ENCODE measurements around the gene LCE6A. TPM values are rescaled to one million over a fixed set of nuclear protein-coding genes. Genes with fewer than 3 reads are reported as not detected.

LCE6A gene
- total and polyA plus RNA-seq, 3 donors from 2014 or later, result not detected

DNA sequence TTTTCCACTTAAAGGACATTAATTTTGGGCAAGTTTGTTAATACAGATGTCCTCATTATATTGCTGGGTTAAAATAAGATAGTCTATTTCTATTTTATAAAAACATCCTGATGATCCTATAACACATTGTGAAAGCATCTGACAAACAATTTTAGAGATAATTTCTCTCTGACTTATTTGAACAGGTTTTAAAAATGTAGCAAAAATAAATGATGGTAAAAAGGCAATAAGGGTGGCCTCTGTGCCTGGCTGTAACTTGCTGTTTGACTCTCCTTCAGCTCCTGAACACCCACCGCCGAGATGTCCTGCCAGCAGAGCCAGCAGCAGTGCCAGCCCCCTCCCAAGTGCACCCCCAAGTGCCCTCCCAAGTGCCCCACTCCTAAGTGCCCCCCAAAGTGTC is 15.5 kb upstream of the LCE6A start, which contains the start of gene LCE1A:
LCE1A (plus strand) TSS at position 301 of the 400 bp plus-strand sequence; CDS start at position 301, 0 bp downstream.
- H3K36me3 ChIP-seq (ENCODE audit: low read depth, missing control alignments), result no peaks in the 10 kb centered on the region
- no peaks in the 10 kb centered on the region for H3K9me3 ChIP-seq
- H3K4me1 ChIP-seq, result no peaks in the 10 kb centered on the region
- no peak within 1 kb of the TSS for H3K27ac ChIP-seq
- no peaks in the 10 kb centered on the region for H3K27me3 ChIP-seq
- H3K4me3 ChIP-seq, result no peak within 1 kb of the TSS
- WGBS, 2 donors, result 79 to 90% methylated on average over 2 of the region's 2 CpGs
- intact Hi-C loops (cut with DNase I; ENCODE audit: low total_unique reads), result no loop called here
- TF ChIP-seq POLR2A (IDR thresholded peaks at IDR 0.05), result no peak
- DNase-seq, result no peak

GRCh38 chr1:152836870-152837269 is 5.8 kb upstream of the LCE6A start:
- intact Hi-C loops (cut with DNase I; ENCODE audit: low total_unique reads), result no loop called here
- TF ChIP-seq CTCF (IDR thresholded peaks at IDR 0.05) (no peak), POLR2A (IDR thresholded peaks at IDR 0.05) (no peak)
- H3K9me3 ChIP-seq, result no peaks in the 10 kb centered on the region

DNA sequence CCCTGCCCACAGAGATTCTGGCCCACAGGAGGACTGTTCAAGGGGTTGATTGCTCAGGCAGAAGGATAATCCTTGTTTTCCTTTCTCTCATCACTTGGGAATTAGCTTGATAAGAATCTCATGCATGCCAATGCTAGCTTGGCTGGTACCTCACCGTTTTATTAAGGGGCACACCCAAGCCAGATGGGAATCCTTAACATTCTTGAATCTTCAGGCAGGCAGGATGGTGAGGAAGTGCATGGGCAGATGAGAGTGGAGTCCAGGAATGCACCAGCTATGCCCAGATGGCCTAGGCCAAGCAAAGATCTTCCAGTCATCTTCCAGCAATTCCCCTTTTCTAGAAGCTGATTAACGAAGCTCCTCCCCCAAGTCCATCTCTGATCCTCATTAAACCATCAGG is 13.0 kb downstream of the LCE6A start:
- Histone ChIP-seq H3K4me1 (no peaks in the 10 kb centered on the region), H3K36me3 (ENCODE audit: low read depth, missing control alignments) (no peaks in the 10 kb centered on the region), H3K4me3 (no peak overlapping the region), H3K9me3 (no peaks in the 10 kb centered on the region), H3K27me3 (no peaks in the 10 kb centered on the region), H3K27ac (no peak overlapping the region)
- TF ChIP-seq POLR2A (IDR thresholded peaks at IDR 0.05) (no peak), CTCF (IDR thresholded peaks at IDR 0.05) (no peak)
- intact Hi-C loops (cut with DNase I; ENCODE audit: low total_unique reads), result no loop called here
- 70 to 71% methylated on average over 2 of the region's 2 CpGs for WGBS, 2 donors
- DNase-seq, result no peak

More at GRCh38 chr1:152836870-152837269, 5.8 kb upstream of the LCE6A start:
- Histone ChIP-seq H3K36me3 (ENCODE audit: low read depth, missing control alignments) (no peaks in the 10 kb centered on the region), H3K4me3 (no peak overlapping the region), H3K27ac (no peak overlapping the region), H3K27me3 (no peaks in the 10 kb centered on the region), H3K4me1 (no peaks in the 10 kb centered on the region)
- no peak for DNase-seq
- 62 to 76% methylated on average over 2 of the region's 2 CpGs for WGBS, 2 donors

GRCh38 chr1:152858062-152858461 is 15.4 kb downstream of the LCE6A start:
- 67 to 69% methylated on average over 1 of the region's 1 CpG for WGBS, 2 donors
- H3K36me3 ChIP-seq (ENCODE audit: low read depth, missing control alignments), result no peaks in the 10 kb centered on the region
- no peaks in the 10 kb centered on the region for H3K4me1 ChIP-seq
- no peak overlapping the region for H3K27ac ChIP-seq
- H3K9me3 ChIP-seq, result no peaks in the 10 kb centered on the region
- intact Hi-C loops (cut with DNase I; ENCODE audit: low total_unique reads), result no loop called here
- TF ChIP-seq CTCF (IDR thresholded peaks at IDR 0.05) (no peak), POLR2A (IDR thresholded peaks at IDR 0.05) (no peak)
- no peaks in the 10 kb centered on the region for H3K27me3 ChIP-seq
- no peak overlapping the region for H3K4me3 ChIP-seq
- no peak for DNase-seq

- TF ChIP-seq CTCF (IDR thresholded peaks at IDR 0.05) (no peak), POLR2A (IDR thresholded peaks at IDR 0.05) (no peak)
- 89 to 90% methylated on average over 3 of the region's 3 CpGs for WGBS, 2 donors
- no peak within 1 kb of the TSS for H3K27ac ChIP-seq
- no peaks in the 10 kb centered on the region for H3K27me3 ChIP-seq
- H3K4me3 ChIP-seq, result no peak within 1 kb of the TSS
- no peaks in the 10 kb centered on the region for H3K36me3 ChIP-seq (ENCODE audit: low read depth, missing control alignments)
- no peaks in the 10 kb centered on the region for H3K9me3 ChIP-seq
- DNase-seq, result no peak
- H3K4me1 ChIP-seq, result no peaks in the 10 kb centered on the region
- intact Hi-C loops (cut with DNase I; ENCODE audit: low total_unique reads), result no loop called here
These were observed 17.0 kb downstream of the LCE6A start, which contains the start of gene LCE7A for GRCh38 chr1:152859696-152860095. LCE7A (plus strand) TSS chr1:152859996; CDS start chr1:152860698, 702 bp downstream.

Measured in testis (tissue), 3 donors.